WTC11 (cell line): ENCODE measurements around the gene C12orf75.

Experiments used
- ESRRA ChIP-seq: sonication (generic); formaldehyde crosslinking; IDR thresholded peaks from 2 replicates; pipeline ENCODE4 v1.8.1; 2022; ENCODE audit warnings: mild to moderate bottlenecking, missing genetic modification reagents, borderline replicate concordance
- FOXP1 ChIP-seq: sonication (generic); formaldehyde crosslinking; IDR thresholded peaks from 2 replicates; pipeline ENCODE4 v1.8.0; 2022; ENCODE audit warnings: missing genetic modification reagents, mild to moderate bottlenecking, moderate library complexity, borderline replicate concordance
- KAT7 ChIP-seq: sonication (generic); formaldehyde crosslinking; IDR thresholded peaks from 2 replicates; pipeline ENCODE4 v1.8.1; 2023; ENCODE audit warnings: missing genetic modification reagents, mild to moderate bottlenecking, borderline replicate concordance
- NR3C1 ChIP-seq: sonication (generic); formaldehyde crosslinking; conservative IDR thresholded peaks from 2 replicates; pipeline ENCODE4 v1.8.1; 2023; ENCODE audit warnings: low read depth, mild to moderate bottlenecking, missing genetic modification reagents
- USF2 ChIP-seq: sonication (generic); formaldehyde crosslinking; IDR thresholded peaks from 2 replicates; pipeline ENCODE4 v1.8.1; 2023; ENCODE audit warnings: mild to moderate bottlenecking, missing genetic modification reagents, moderate library complexity
- ZBTB43 ChIP-seq: sonication (generic); formaldehyde crosslinking; IDR thresholded peaks from 2 replicates; pipeline ENCODE4 v1.8.1; 2023; ENCODE audit warnings: mild to moderate bottlenecking, missing genetic modification reagents
- TF ChIP-seq, protein P1 (sequence below): fragments of 200-600 bp; IDR thresholded peaks from 2 replicates; pipeline ENCODE4 v1.8.0; 2022; ENCODE audit warnings: antibody characterized with exemption

DNA sequence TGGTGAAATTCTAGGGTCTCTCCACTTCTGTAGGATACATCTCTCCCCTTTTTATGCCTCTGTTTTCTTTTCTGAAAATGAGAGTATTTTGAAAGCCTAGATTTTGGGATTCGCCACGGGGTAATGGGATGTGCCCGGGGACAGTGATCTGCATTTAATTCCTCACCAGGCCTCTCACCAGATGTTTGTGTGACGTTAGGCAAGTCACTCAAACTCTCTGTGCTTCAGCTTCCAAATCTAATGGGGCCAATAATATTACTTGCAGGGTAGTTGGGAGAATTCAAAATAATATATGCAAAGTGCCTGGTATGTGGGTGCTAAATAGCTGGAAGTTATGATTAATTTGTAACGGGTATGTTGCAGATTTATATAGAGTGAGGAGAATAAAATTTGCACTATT, 78.8 kb downstream of the C12orf75 start:
- no peak for TF ChIP-seq FOXP1 (CRISPR knock-in tag)
- TF ChIP-seq, protein P1, sequence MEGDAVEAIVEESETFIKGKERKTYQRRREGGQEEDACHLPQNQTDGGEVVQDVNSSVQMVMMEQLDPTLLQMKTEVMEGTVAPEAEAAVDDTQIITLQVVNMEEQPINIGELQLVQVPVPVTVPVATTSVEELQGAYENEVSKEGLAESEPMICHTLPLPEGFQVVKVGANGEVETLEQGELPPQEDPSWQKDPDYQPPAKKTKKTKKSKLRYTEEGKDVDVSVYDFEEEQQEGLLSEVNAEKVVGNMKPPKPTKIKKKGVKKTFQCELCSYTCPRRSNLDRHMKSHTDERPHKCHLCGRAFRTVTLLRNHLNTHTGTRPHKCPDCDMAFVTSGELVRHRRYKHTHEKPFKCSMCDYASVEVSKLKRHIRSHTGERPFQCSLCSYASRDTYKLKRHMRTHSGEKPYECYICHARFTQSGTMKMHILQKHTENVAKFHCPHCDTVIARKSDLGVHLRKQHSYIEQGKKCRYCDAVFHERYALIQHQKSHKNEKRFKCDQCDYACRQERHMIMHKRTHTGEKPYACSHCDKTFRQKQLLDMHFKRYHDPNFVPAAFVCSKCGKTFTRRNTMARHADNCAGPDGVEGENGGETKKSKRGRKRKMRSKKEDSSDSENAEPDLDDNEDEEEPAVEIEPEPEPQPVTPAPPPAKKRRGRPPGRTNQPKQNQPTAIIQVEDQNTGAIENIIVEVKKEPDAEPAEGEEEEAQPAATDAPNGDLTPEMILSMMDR = no peak
- no peak for TF ChIP-seq KAT7
- no peak for TF ChIP-seq NR3C1 (CRISPR knock-in tag)
- no peak for TF ChIP-seq ESRRA (CRISPR knock-in tag)
- no peak for TF ChIP-seq USF2 (CRISPR knock-in tag)
- TF ChIP-seq ZBTB43 = no peak
